ENCODE results near the gene CCR5AS.

CCR5AS gene

GRCh38 chr3:46406788-46407611, at the start of gene CCR5AS, which contains the start of gene CCRL2:
TSS of gene CCR5AS (minus strand) at chr3:46407066.
TSS of gene CCRL2 (plus strand) at chr3:46407259. CDS start at chr3:46408080, 821 bp downstream.
- DNase-seq (ENCODE audit: low read depth) = no peak
- no peak for TF ChIP-seq CTCF (IDR thresholded peaks at IDR 0.05; ENCODE audit: control insufficient read depth, extremely low read depth, insufficient read depth)
- no peak within 1 kb of the TSS for H3K4me3 ChIP-seq (ENCODE audit: low read depth, low read length)

GRCh38 chr3:46456118-46456517, 49.3 kb upstream of the CCR5AS start:
- TF ChIP-seq CTCF (IDR thresholded peaks at IDR 0.05; ENCODE audit: control insufficient read depth, extremely low read depth, insufficient read depth) = no peak
- no peak overlapping the region for H3K4me3 ChIP-seq (ENCODE audit: low read depth, low read length)
- DNase-seq (ENCODE audit: low read depth) = no peak

GRCh38 chr3:46455231-46456115, 48.6 kb upstream of the CCR5AS start:
- no peak for TF ChIP-seq CTCF (IDR thresholded peaks at IDR 0.05; ENCODE audit: control insufficient read depth, extremely low read depth, insufficient read depth)
- H3K4me3 ChIP-seq (ENCODE audit: low read depth, low read length) = no peak overlapping the region
- DNase-seq (ENCODE audit: low read depth) = no peak

- no peak for DNase-seq (ENCODE audit: low read depth)
- no peak for TF ChIP-seq CTCF (IDR thresholded peaks at IDR 0.05; ENCODE audit: control insufficient read depth, extremely low read depth, insufficient read depth)
- no peak overlapping the region for H3K4me3 ChIP-seq (ENCODE audit: low read depth, low read length)
These were observed 47.7 kb upstream of the CCR5AS start for GRCh38 chr3:46454606-46455005.

- no peak for DNase-seq (ENCODE audit: low read depth)
- no peak for TF ChIP-seq CTCF (IDR thresholded peaks at IDR 0.05; ENCODE audit: control insufficient read depth, extremely low read depth, insufficient read depth)
- H3K4me3 ChIP-seq (ENCODE audit: low read depth, low read length) = no peak overlapping the region
These were observed 47.3 kb upstream of the CCR5AS start for GRCh38 chr3:46454209-46454595.

- DNase-seq (ENCODE audit: low read depth) = no peak
- H3K4me3 ChIP-seq (ENCODE audit: low read depth, low read length) = no peak overlapping the region
- TF ChIP-seq CTCF (IDR thresholded peaks at IDR 0.05; ENCODE audit: control insufficient read depth, extremely low read depth, insufficient read depth) = no peak
These were observed 46.8 kb upstream of the CCR5AS start for GRCh38 chr3:46453526-46454208.
